GM12892 (cell line): ENCODE results near the gene SEC61A2.

ENCODE experiments used
- POLR2A ChIP-seq: IDR thresholded peaks from 2 replicates; pipeline ENCODE4 v1.6.1; 2011; ENCODE audit warnings: low read depth, low read length, control low read depth
- POLR2AphosphoS5 ChIP-seq: IDR thresholded peaks from 2 replicates; pipeline ENCODE4 v1.6.1; 2011; ENCODE audit warnings: low read depth, low read length, control low read depth
- TAF1 ChIP-seq: IDR thresholded peaks from 2 replicates; pipeline ENCODE4 v1.6.1; 2011; ENCODE audit warnings: low read depth, mild to moderate bottlenecking, control low read depth, low read length, borderline replicate concordance

- TF ChIP-seq POLR2A (no peak), TAF1 (no peak), POLR2AphosphoS5 (no peak)
These were observed 54.7 kb downstream of the SEC61A2 start for GRCh38 chr10:12184165-12184564.
